GM19193 (cell line): ENCODE results near the gene UBE2J2.

ENCODE experiments used
- POLR2A ChIP-seq: IDR thresholded peaks from 4 replicates; pipeline ENCODE4 v1.6.1; 2011; ENCODE audit not compliant: insufficient read depth, insufficient read length; ENCODE audit errors: extremely low read depth

UBE2J2 gene

GRCh38 chr1:1259951-1260600 lies 13.6 kb downstream of the UBE2J2 start:
- no peak for TF ChIP-seq POLR2A

GRCh38 chr1:1259540-1259939 lies 14.1 kb downstream of the UBE2J2 start:
- no peak for TF ChIP-seq POLR2A

GRCh38 chr1:1259119-1259488 lies 14.6 kb downstream of the UBE2J2 start:
- TF ChIP-seq POLR2A = no peak

- no peak for TF ChIP-seq POLR2A
These were observed 16.4 kb downstream of the UBE2J2 start for GRCh38 chr1:1256956-1257871.

- TF ChIP-seq POLR2A = no peak
These were observed 18.0 kb downstream of the UBE2J2 start for GRCh38 chr1:1255611-1256010.

- TF ChIP-seq POLR2A = no peak
These were observed 18.6 kb downstream of the UBE2J2 start for GRCh38 chr1:1255078-1255477.

- TF ChIP-seq POLR2A = no peak
These were observed 19.0 kb downstream of the UBE2J2 start for GRCh38 chr1:1254667-1254998.

- no peak for TF ChIP-seq POLR2A
These were observed 19.5 kb downstream of the UBE2J2 start for GRCh38 chr1:1253972-1254666.

GRCh38 chr1:1253314-1253713 lies 20.3 kb downstream of the UBE2J2 start:
- TF ChIP-seq POLR2A = no peak

- TF ChIP-seq POLR2A = no peak
These were observed 22.8 kb downstream of the UBE2J2 start for GRCh38 chr1:1250786-1251284.

GRCh38 chr1:1247341-1247913 lies 26.2 kb downstream of the UBE2J2 start:
- TF ChIP-seq POLR2A = no peak

- no peak for TF ChIP-seq POLR2A
These were observed 26.9 kb downstream of the UBE2J2 start, which contains the start of gene C1QTNF12 for GRCh38 chr1:1246577-1247340. Gene C1QTNF12, minus strand, starts transcription at chr1:1246722. Its CDS starts 32 bp downstream, at chr1:1246690.

- no peak for TF ChIP-seq POLR2A
These were observed 27.7 kb downstream of the UBE2J2 start for GRCh38 chr1:1245817-1246576.
